Activated gamma-delta T cell treated with anti-CD3 and anti-CD28 coated beads, Interleukin-2, amount 50 U/mL, for 16 hours (primary cell): ENCODE results near the gene ZNF254.
"Not testable (repeated sequence)": the region's sequence is repeated elsewhere in the genome, so short reads cannot be mapped to it uniquely, and the experiment has no call there.

Source experiments
- DNase-seq: peaks from one replicate; pipeline ENCODE4 v3.0.0-alpha.2; 2020; ENCODE audit warnings: low read depth

The ZNF254 gene

DNA sequence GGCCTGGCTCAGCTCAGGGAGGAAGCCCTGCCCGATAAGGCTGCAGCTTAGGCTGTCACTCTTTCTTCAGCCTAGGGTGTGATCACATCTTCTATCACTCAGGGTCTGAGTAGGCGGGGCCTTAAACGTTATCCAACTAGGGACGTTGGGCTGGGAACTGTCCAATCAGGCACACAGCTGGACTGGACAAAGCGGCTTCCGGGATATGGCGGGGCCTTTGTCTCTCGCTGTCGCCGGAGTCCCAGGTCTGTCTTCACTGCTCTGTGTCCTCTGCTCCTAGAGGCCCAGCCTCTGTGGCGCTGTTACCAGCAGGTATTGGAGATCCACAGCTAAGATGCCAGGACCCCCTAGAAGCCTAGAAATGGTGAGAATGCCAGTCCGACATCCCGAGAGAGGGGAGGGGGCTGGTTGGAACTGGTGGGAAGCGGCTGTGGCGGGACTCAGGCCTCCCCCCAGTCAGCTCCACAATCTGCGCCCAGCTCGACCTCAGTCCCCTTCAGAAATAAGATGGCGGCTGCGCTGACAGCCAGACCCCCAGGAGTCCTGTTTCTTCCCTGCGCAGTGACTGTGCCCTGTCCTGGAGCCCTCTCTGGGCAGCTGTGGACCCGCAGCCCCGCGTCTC is at the start of gene ZNF254:
Gene ZNF254, plus strand, starts transcription at position 214 of the 622 bp plus-strand sequence. Its CDS starts 121 bp downstream, at position 335.
- DNase-seq: peak; percentile 75

DNA sequence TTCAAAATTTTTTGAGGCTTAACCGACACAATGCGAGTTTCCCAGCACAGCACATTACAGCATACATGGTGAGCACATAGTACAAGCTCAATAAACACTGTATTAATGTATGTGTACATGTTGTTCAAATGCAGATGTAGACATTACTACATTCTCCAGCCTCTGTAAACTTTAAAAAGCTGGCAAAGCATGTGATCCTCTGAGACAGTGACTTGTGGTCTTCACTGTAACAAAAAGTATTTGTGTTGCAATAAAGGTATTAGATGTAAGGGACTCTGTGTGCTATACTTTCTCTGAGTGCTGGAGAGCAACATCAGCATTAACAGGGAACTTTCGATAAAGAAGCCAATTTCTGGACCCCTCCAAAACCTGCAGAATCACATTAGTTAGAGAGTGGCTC is 46.4 kb upstream of the ZNF254 start:
- DNase-seq: no peak

DNA sequence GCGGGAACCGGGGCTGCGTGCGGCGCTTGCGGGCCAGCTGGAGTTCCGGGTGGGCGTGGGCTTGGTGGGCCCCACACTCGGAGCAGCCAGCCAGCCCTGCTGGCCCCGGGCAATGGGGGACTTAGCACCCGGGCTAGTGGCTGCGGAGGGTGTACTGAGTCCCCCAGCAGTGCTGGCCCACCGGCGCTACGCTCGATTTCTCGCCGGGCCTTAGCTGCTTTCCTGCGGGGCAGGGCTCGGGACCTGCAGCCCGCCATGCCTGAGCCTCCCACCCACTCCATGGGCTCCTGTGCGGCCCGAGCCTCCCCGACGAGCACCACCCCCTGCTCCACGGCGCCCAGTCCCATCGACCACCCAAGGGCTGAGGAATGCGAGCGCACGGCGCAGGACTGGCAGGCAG is 45.7 kb upstream of the ZNF254 start:
- DNase-seq: not testable (repeated sequence)

DNA sequence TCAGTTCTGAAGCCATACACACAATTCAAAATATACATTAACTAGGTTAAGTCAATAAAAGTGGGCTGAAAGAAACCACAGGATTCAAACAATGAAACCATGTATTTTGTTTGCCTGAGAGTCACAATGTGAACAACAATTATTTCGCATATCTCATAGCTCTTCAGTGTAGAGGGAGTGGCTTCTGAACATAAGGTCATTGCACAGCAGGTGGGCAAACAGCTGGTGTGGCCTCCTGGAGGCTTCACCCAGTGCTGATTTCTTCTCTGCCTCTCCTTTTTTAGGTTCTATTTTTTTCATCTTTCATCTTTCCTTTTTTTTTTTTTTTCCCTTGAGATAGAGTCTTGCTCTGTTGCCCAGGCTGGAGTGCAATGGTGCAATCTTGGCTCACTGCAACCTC is 40.4 kb upstream of the ZNF254 start:
- no peak for DNase-seq

DNA sequence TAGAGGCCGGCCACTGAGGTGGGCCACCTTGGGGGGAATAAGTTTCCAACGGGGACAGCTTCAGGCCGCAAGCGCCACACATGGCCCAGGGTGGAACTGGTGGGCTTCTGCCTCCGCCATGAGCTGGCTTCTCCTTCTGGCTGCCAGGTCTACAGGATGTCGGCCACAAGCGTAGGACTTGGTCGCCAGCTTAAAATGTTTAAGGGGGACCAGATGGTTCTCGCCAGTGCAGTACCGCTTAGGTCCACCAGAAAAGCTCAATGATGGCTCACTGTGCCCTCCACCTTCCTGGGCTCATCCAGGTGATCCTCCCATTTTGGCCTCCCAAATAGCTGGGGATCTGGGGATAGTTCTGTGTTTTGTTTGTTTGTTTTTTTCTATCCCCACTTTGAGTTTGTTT is 38.7 kb upstream of the ZNF254 start:
- DNase-seq: no peak

DNA sequence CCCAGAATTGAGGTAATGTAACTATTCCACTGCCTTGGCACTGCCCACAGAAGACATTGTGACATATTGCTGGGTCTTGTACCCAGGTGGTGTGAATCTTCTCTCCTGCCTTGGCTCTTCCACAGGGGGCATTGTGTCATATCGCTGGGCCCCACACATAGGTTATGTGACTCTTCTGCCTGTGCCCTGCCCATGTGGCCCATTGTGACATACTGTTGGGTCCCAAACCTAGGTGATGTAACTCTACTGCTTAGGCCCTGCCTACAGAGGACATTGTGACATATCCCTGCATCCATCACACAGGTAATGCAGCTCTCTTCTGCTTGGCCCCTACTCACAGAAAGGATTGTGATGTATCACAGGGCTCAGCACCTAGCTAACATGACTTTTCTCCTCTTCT is 37.5 kb upstream of the ZNF254 start:
- DNase-seq: no peak

DNA sequence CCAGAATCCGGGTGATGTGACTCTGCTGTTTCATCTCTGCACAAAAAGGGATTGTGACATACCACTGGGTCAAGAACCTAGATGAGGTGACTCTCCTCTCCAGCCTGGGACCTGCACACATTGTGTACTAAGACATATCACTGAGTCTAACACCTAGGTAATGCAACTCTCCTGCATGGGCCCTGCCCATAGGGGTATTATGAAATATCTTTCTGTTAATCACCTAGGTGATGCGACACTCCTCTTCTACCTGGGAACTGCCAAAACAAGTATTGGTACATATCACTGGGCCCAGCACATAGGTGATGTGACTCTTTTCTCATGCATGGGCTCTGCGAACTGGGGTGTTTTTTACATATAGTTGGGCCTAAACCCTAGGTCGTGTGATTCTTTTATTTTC is 35.5 kb upstream of the ZNF254 start:
- DNase-seq: no peak

DNA sequence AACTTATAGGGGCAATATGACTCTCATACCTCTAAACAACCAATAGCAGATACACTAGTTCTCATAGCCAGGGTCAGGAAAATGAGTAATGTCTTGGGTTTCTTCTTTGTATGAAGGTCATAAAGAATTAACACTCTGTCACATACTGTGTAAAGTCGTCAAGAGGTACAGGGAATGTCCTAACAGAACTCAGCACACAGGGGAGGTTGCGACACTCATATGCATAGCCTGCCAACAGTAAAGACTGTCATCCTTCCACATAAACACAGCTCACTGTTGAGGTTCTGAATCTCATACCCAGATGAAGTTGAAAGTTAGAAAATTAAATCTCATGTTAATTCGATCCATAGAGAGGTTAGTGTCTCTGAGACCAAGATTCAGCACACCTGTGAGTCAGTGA is 34.2 kb upstream of the ZNF254 start:
- DNase-seq: no peak

DNA sequence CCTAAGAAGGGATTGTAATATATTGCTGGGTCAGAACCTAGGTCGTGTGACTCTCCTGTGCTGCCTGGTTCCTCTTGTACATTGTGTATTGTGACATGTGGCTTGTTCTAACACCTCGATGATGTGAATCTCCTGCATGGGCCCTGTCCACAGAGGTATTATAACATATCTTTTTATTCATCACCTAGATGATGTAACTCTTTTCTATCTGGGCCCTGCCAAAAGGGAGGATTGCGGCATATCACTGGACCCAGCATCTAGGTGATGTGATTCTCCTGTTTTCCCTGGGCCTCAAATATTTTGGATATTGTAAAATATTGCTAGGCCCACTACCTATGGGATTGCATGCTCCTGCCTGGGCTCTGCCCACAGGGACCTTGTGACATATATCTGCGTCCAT is 33.4 kb upstream of the ZNF254 start:
- no peak for DNase-seq

DNA sequence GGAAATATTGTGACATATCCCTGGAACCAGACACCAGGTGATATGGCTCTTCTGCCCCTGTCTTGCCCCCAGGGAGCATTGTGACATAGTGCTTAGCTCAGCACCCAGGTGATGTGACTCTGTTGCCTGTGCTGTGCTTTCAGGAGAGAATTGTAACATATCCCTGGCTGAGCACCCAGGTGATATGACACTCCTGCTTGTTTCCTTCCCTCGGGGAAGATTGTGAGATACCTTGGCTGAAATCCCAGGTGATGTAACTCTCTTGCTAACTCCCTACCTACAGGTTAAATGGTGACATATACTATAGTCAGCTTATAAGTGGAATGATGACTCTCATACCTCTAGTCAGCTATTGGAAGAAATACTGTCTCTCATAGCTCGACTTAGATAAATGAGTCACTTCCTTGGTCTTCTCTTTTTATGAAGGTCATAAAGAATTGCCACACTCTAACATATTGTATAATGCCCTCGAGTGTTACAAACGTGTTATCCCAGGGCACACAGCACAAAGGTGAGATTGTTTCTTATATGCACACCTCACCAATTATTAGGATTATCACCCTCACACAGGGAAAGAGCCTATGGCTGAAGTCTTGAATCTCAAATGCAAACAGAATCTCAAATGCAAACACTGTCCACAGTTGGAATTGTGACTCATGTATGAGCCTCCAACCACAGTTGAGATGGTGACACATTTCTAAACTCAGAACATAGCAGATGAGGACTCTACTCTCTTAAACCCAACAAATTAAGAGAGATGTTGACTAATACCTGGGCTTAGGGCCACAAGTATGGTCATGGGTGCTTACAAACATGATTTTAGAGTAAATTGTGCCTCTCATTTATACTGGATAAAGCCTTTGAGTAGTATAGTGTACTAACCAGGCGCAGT is 32.7 kb upstream of the ZNF254 start:
- DNase-seq: no peak

DNA sequence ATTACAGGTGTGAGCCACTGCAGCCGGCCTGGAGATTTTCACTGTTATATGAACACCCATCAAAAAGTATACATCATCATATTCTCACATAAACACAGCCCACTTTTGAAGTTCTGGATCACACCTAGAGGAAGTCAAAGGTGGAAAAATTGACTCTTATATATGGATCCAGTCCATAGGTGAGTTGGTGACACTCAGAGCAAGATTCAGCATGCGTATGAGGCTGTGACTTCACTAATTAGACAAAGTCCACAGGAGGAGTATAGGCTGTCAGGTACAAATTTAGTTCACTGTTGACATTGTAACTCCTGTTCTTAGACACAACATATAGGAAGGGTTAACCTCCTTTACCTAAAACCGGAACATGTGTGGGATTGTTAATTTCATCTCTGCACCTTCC is 31.4 kb upstream of the ZNF254 start:
- no peak for DNase-seq

DNA sequence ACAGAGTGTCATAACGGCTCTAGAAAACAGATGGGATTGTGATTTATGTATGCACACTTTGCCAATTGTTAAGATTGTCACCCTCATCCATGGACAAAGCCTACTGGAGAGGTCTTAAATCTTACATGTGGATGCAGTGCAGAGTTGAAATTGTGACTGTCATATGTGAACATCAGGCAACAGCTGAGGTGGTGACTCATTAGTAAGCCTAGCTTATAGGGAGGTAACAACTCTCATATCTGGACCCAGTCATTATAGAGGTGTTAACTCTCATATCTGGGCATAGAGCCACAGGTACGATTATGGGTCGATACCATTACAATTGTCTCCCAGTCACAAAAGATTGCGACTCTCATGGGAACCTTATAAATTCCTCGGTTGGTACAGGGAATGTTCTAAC is 29.8 kb upstream of the ZNF254 start:
- no peak for DNase-seq

DNA sequence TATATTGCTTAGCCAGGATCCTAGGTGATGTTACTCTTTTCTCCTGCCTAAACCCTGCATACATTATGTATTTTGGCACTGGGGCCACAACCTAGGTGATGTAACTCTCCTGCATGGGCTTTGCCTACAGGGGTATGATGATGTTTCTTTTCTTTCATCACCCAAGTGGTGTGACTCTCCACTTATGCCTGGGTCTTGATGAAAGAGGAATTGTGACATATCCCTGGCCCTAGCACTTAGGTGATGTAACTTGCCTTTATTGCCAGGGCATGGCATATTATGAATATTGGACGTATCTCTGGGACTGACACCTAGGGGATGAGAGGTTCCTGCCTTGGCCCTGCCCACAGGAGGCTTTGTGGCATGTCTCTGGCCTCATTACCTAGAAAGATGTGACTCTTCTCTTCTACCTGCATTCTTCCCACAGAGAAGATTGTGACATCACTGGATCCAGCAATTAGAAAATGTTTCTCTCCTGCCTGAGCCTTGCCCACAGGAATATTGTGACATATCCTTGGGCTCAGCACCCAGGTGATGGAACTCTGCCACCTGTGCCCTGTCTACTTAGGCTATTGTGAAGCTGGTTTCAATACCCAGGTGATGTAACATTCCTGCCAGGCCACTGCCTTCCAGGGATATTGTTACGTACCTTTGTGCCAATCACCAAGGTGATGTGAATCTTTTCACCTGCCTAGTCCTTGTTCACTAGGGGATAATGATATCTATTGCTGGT is 27.3 kb upstream of the ZNF254 start:
- DNase-seq: no peak

DNA sequence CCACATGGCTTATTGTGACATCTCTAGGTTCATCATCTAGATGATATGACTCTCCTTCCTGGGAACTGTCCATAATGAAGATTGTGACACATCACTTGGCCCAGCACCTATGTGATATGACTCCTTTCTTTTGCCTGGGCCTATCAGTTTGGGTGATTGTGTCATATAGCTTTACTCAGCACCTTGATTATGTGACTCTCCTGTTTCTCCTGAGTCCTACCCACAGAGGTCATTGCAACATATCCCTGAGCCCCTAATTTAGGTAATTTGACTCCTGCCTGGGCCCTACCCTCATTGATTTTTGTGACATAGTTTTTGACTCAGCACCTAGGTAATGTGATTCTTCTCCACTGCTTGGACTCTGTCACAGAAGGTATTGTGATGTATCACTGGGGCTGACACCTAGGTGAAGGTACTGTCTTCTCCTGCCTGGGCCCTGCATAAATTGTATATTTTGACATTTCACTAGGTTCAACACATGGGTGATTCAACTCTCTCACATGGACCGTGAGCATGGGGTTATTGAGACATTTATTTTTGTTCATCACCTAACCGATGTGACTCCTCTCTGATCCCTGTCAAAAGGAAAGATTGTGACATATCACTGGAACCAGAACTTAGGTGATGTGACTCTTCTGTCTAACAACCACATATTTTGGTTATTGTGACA is 26.2 kb upstream of the ZNF254 start:
- DNase-seq: no peak

DNA sequence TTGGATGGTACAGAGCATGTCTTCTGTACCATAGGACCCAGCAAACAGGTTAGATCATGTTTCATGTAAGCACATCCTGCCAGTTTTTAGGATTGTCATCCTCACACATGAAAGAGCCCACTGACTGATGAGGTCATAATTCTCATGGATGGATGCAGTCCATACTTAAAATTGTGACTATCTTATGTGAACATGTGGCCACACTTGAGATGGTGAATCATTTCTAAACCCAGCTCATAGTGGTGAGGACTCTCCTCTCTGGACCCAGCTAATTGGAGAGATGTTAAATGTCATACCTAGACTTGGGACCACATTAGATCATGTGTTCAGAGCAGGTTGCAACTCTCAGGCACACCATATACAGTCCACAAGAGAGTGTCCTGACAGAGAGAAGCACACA is 24.8 kb upstream of the ZNF254 start:
- no peak for DNase-seq

DNA sequence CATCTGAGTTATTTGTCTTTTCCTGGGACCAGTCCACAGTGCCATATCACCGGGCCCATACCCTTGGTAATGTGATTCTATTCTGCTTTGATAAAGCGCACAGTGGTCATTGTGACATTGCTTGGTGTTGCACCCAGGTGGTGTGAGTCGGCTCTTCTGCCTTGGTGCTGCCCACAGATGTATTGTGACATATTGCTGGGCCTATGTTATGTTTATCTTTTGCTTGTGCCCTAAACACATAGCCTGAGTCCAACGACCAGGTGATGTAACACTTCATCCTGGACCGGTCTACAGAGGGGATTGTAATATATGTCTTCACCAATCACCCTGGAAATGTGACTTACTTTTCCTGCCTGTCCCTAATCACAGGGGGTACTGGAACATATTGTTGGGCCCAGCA is 23.7 kb upstream of the ZNF254 start:
- no peak for DNase-seq

DNA sequence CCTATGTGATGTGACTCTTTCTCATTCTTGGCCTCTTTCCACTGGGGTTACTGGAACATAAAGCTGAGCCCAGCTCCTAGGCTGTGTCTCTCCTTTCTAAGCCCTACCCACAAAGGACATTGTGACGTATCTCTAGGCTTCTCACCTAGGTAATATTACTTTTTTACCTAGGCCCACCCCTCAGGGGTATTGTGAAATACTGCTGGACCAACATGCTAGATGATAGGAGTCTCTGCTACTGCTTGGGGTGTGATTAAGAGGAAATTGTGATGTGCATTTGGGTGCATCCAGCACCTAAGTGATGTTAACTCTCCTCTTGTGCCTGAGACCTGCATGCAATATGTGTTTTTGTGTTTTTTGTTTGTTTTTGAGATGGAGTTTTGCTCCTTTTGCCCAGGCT is 22.8 kb upstream of the ZNF254 start:
- DNase-seq: no peak

DNA sequence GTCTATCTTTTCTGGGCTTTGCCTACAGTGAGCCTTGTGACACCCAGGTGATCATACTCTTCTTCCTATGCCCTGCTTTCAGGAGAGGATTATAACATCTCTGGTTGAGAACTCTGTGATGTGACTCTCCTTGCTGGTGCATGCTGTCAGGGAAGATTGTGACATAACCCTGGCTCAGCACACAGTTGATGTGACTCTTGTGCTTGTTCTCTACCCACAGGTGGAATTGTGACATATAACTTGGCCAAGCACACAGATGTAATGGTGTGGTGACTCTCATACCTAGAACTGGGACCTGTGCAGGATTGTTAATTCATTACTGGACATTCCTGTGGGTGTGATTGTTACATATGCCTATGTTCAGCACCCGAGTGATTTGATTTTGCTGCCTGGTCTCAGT is 21.7 kb upstream of the ZNF254 start:
- no peak for DNase-seq

DNA sequence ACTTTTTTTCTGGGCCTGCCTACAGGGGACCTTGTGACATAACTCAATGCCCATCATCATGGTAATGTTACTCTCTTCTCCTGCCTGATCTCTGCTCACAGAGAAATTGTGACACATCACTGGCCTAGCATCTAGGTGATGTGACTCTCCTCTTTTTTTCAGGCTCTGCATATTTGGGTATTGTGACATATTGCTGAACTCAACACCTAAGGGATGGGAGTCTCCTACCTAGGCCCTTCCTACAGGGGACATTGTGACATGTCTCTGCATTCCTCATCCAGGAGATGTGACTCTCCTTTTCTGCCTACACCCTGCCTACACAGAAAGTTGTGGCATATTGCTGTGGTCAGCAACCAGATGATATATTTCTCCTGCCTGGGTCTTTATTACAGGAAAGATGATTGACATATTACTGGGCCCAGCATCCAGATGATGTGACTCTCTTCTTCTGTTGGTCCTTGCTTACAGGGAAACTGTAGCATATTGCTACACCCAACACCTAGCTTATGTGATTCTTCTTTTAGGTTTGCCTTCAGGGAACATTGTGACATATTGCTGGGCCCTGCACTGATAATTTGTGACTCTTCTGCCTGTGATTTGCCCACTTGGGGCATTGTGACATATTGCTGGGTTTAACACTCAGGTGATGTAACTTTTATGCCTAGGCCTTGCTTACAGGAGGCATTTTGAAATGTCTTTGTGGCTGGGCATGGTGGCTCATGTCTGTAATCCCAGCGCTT is 21.0 kb upstream of the ZNF254 start:
- no peak for DNase-seq

DNA sequence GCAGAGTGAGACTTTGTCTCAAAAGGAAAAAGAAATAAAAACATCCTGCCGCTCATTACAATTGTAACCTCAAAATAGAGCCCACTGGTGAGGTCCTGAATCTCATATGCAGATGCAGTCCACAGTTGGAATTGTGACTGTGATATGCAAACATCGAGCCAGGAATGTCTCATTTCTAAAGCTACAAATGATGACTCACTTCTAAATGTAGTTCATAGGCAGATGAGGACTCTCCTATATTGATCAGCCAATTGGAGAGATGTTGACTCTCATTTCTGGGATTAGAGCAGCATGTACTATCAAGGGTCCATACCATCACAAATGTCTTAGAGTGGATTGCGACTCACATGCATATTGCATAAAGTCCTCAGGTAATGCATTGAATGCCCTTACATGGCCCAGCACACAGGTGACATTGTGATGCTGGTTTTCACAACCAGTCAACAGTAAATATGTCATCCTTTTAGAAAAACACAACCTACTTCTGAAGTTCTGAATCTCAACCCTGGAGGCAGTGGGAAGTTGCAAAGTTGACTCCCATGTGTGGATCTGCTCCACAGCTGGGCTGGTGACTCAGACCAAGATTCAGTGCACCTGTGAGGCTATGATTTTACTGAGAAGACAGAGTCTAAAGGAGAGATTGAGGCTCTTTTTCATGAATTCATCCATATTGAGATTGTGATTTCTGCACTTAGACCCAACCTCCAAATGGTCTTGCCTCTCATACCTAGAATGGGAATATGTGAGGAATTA is 16.9 kb upstream of the ZNF254 start:
- no peak for DNase-seq

DNA sequence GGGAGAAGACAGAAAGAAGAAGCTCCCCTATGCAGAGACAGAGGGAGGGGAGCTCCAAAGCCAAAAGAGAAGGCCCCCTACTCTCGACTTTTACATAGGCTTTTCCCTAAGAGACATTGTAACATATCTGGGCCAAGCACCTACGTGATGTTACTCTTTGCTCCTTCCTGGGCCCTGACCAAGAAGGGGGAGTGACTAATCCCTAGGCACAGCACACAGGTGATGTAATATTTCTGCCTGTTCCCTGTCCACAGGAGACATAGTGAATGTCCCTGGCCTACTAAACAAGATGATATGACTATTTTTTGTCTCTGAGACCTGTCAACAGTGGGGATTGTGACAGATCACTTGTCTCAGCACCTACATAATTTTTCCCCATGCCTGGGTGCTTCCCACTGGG is 15.9 kb upstream of the ZNF254 start:
- DNase-seq: no peak
